ENCODE data around the gene ERP44.
A peak's percentile ranks its signal among the peaks of the same experiment; 100 is the strongest.

ERP44 gene

GRCh38 chr9:99966716-99967115 lies 132.1 kb downstream of the ERP44 start:
- peak in 1 of 2 donors; percentile 33 for DNase-seq (ENCODE audit: low read depth in 2 of 2)
- no peak for TF ChIP-seq CTCF (IDR thresholded peaks at IDR 0.05; ENCODE audit: low read depth, low read length)
- H3K4me3 ChIP-seq (replicated peaks in 1 of 2; ENCODE audit: low read depth in 2 of 2, low read length in 2 of 2): no peak overlapping the region

GRCh38 chr9:99966001-99966400 lies 132.8 kb downstream of the ERP44 start:
- TF ChIP-seq CTCF (IDR thresholded peaks at IDR 0.05; ENCODE audit: low read depth, low read length): no peak
- H3K4me3 ChIP-seq (replicated peaks in 1 of 2; ENCODE audit: low read depth in 2 of 2, low read length in 2 of 2): no peak overlapping the region
- DNase-seq (ENCODE audit: low read depth in 2 of 2): no peak

- TF ChIP-seq CTCF (IDR thresholded peaks at IDR 0.05; ENCODE audit: low read depth, low read length): no peak
- no peak overlapping the region for H3K4me3 ChIP-seq (replicated peaks in 1 of 2; ENCODE audit: low read depth in 2 of 2, low read length in 2 of 2)
- no peak for DNase-seq (ENCODE audit: low read depth in 2 of 2)
Measured at GRCh38 chr9:99964336-99964735, 134.5 kb downstream of the ERP44 start.

GRCh38 chr9:99962680-99963261 lies 136.0 kb downstream of the ERP44 start:
- peak in 1 of 2 donors; percentile 9 for DNase-seq (ENCODE audit: low read depth in 2 of 2)
- no peak for TF ChIP-seq CTCF (IDR thresholded peaks at IDR 0.05; ENCODE audit: low read depth, low read length)
- H3K4me3 ChIP-seq (replicated peaks in 1 of 2; ENCODE audit: low read depth in 2 of 2, low read length in 2 of 2): no peak overlapping the region

GRCh38 chr9:99955606-99956005 lies 143.2 kb downstream of the ERP44 start:
- H3K4me3 ChIP-seq (replicated peaks in 1 of 2; ENCODE audit: low read depth in 2 of 2, low read length in 2 of 2): no peak overlapping the region
- no peak for DNase-seq (ENCODE audit: low read depth in 2 of 2)
- TF ChIP-seq CTCF (IDR thresholded peaks at IDR 0.05; ENCODE audit: low read depth, low read length): no peak

- DNase-seq (ENCODE audit: low read depth in 2 of 2): no peak
- no peak for TF ChIP-seq CTCF (IDR thresholded peaks at IDR 0.05; ENCODE audit: low read depth, low read length)
- H3K4me3 ChIP-seq (replicated peaks in 1 of 2; ENCODE audit: low read depth in 2 of 2, low read length in 2 of 2): no peak overlapping the region
Measured at GRCh38 chr9:99954819-99955218, 144.0 kb downstream of the ERP44 start.
